ENCODE results near the gene TMOD1. TPM values are rescaled to one million over a fixed set of nuclear protein-coding genes. Genes with fewer than 3 reads are reported as not detected.

TMOD1 gene
- total and polyA plus RNA-seq, 9 of the 15 experiments (the other 6 are each of a cell fraction or from before 2014, with no cell fraction given) = 7.1 to 41.2 (median 14.2) TPM

DNA sequence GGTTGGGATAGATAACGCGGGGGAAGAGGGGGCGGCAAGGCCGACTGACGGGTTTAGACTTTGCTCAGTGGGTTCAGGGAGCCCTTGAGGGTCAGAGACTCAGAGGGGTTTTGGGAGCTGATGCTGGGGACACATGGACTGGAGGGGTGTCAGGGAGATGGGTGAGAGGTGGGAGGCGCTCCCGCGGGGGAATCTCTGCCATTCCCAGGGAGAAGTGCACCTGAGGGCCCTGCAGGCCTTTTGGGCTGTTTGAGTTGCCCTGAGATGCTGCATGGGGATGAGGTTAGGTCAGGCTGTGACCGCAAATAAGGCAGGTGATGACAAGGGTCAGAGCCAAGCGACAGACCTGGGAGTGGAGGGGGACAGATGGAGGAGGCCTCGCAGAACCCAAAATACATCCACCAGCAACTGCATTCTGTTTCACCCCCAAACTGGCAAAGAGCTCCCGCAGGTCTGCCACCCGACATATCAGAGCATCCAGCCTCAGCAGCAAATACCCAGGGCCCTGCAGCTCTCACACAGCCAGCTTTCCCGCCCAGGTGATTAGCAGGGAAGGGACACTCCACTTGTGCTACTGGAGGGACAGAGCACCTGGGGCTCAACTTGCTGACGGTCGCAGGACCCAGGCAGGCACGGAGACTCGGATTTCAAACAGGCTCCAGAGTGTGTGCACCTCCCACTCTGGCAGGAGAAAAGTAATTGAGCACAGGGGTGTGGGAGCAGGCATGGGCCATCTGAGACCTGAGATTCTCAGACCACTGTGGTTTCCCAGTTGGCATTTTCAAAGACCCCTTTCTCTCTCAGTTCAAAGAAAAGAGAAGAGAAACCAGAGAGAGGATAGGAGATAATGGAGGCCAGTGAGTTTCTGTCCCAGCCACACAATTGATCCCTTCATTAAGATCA is 26.4 kb downstream of the TMOD1 start:
- Histone ChIP-seq H3K4me2 (ENCODE audit: insufficient read depth, low read length) (no peak overlapping the region), H3K27ac (ENCODE audit: extremely low read depth, low read depth, low read length) (no peak overlapping the region), H3K36me3 (ENCODE audit: control insufficient read depth, insufficient read depth, low read length) (peaks cover 83% of the 10 kb centered on the region), H3K9me1 (ENCODE audit: control insufficient read depth, insufficient read depth, low read length) (no peaks in the 10 kb centered on the region), H3K79me2 (ENCODE audit: control insufficient read depth, insufficient read depth, low read length) (peaks cover 7% of the 10 kb centered on the region; the same call in 2 of the 3 replicates), H3K9ac (ENCODE audit: insufficient read depth in 1 of 2, low read depth in 2 of 2, low read length in 2 of 2) (peak overlapping the region in 1 of 2 experiments; percentile 18; a peak in 1 of 4 replicates), H3K4me1 (replicated peaks in 1 of 2; ENCODE audit: control insufficient read depth in 2 of 2, insufficient read depth in 2 of 2, low read length in 2 of 2) (no peaks in the 10 kb centered on the region), H3K9me3 (replicated peaks; ENCODE audit: control insufficient read depth, insufficient read depth, low read depth, low read length) (no peaks in the 10 kb centered on the region), H2AFZ (ENCODE audit: low read depth, low read length) (no peak overlapping the region), H3K4me3 (no peak overlapping the region), H3K27me3 (ENCODE audit: control insufficient read depth in 2 of 2, insufficient read depth in 2 of 2, low read length in 2 of 2) (no peaks in the 10 kb centered on the region), H4K20me1 (replicated peaks; ENCODE audit: control insufficient read depth, insufficient read depth, low read length) (peaks cover 12% of the 10 kb centered on the region; the same call in 1 of the 2 replicates)
- in situ Hi-C loops (cut with MboI) (no loop called here), intact Hi-C loops (cut with micrococcal nuclease) (no loop called here)
- whole genome bisulfite sequencing (ENCODE audit: insufficient coverage, low coverage, missing lambda C conversion rate) = 92% methylated on average over 14 of the region's 18 CpGs
- no peak for DNase-seq (ENCODE audit: extremely low read depth in 1 of 4, low spot score in 3 of 4)
- POLR2A ChIA-PET = interaction anchor here (1.0 kb wide), 2 partner anchors 10 to 21 kb away, joined by 4 to 5 read pairs; no protein-coding TSS in a partner anchor
- no TSS peak for BruUV-seq (replicated peaks)
- CTCF ChIA-PET (ENCODE audit: low intra/inter-chr PET ratio) = no interaction called here
- FAIRE-seq = no peak
- ATAC-seq = no peak
- TF ChIP-seq MTA1 (IDR thresholded peaks at IDR 0.05; ENCODE audit: borderline replicate concordance) (no peak), ASH1L (IDR thresholded peaks at IDR 0.05; ENCODE audit: borderline replicate concordance, low read depth, partially characterized antibody) (no peak), SMAD3 (CRISPR knock-in tag; conservative IDR thresholded peaks at IDR 0.05) (no peak), RBM14 (IDR thresholded peaks at IDR 0.05; ENCODE audit: borderline replicate concordance, insufficient read depth, low read depth, low read length) (no peak), CEBPB (tag; IDR thresholded peaks at IDR 0.05) (no peak), MEF2A (IDR thresholded peaks at IDR 0.05; ENCODE audit: control insufficient read depth, low read depth, low read length) (no peak), CEBPG (CRISPR knock-in tag; IDR thresholded peaks at IDR 0.05) (no peak), CEBPG (tag; conservative IDR thresholded peaks at IDR 0.05 in 1 of 2, IDR thresholded peaks at IDR 0.05 in 1 of 2) (no peak), HOXB6 (CRISPR knock-in tag; IDR thresholded peaks at IDR 0.05; ENCODE audit: borderline replicate concordance) (no peak), ZNF175 (CRISPR knock-in tag; IDR thresholded peaks at IDR 0.05; ENCODE audit: low read depth) (no peak), PTBP1 (IDR thresholded peaks at IDR 0.05; ENCODE audit: low read depth, low read length) (no peak), ZNF668 (CRISPR knock-in tag; IDR thresholded peaks at IDR 0.05) (no peak)
- TF ChIP-seq, protein P1, sequence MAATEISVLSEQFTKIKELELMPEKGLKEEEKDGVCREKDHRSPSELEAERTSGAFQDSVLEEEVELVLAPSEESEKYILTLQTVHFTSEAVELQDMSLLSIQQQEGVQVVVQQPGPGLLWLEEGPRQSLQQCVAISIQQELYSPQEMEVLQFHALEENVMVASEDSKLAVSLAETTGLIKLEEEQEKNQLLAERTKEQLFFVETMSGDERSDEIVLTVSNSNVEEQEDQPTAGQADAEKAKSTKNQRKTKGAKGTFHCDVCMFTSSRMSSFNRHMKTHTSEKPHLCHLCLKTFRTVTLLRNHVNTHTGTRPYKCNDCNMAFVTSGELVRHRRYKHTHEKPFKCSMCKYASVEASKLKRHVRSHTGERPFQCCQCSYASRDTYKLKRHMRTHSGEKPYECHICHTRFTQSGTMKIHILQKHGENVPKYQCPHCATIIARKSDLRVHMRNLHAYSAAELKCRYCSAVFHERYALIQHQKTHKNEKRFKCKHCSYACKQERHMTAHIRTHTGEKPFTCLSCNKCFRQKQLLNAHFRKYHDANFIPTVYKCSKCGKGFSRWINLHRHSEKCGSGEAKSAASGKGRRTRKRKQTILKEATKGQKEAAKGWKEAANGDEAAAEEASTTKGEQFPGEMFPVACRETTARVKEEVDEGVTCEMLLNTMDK (IDR thresholded peaks at IDR 0.05; ENCODE audit: borderline replicate concordance, insufficient read depth, low read depth, low read length, poor library complexity, severe bottlenecking) = no peak
- TF ChIP-seq, protein P2, sequence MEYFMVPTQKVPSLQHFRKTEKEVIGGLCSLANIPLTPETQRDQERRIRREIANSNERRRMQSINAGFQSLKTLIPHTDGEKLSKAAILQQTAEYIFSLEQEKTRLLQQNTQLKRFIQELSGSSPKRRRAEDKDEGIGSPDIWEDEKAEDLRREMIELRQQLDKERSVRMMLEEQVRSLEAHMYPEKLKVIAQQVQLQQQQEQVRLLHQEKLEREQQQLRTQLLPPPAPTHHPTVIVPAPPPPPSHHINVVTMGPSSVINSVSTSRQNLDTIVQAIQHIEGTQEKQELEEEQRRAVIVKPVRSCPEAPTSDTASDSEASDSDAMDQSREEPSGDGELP (CRISPR knock-in tag; IDR thresholded peaks at IDR 0.05; ENCODE audit: borderline replicate concordance) = no peak

Data from K562 (cell line).